Measurements from ENCODE around the gene GJC2. TPM values are rescaled to one million over a fixed set of nuclear protein-coding genes. Genes with fewer than 3 reads are reported as not detected.

The GJC2 gene
- total RNA-seq, 4 donors from 2014 or later = 0.48 to 2.7 (median 0.66) TPM

GRCh38 chr1:228154021-228154669 lies 4.4 kb downstream of the GJC2 start:
- no peak for TF ChIP-seq CTCF (IDR thresholded peaks at IDR 0.05)
- TF ChIP-seq POLR2A (IDR thresholded peaks at IDR 0.05) = no peak
- DNase-seq = no peak
- no peak overlapping the region for H3K4me3 ChIP-seq
- no peak overlapping the region for H3K27ac ChIP-seq
- H3K4me1 ChIP-seq = peaks cover 20 to 76% (median 30%) of the 10 kb centered on the region in 3 donors
- 89 to 97% methylated on average over 8 to 11 of the region's 11 CpGs for WGBS, 2 donors
- peaks cover 0 to under 1% (median 0%) of the 10 kb centered on the region in 3 donors for H3K36me3 ChIP-seq
- intact Hi-C loops (cut with DNase I) = no loop called here
- no peaks in the 10 kb centered on the region for H3K9me3 ChIP-seq
- H3K27me3 ChIP-seq = peaks cover 0 to 2% (median 0%) of the 10 kb centered on the region in 4 donors

DNA sequence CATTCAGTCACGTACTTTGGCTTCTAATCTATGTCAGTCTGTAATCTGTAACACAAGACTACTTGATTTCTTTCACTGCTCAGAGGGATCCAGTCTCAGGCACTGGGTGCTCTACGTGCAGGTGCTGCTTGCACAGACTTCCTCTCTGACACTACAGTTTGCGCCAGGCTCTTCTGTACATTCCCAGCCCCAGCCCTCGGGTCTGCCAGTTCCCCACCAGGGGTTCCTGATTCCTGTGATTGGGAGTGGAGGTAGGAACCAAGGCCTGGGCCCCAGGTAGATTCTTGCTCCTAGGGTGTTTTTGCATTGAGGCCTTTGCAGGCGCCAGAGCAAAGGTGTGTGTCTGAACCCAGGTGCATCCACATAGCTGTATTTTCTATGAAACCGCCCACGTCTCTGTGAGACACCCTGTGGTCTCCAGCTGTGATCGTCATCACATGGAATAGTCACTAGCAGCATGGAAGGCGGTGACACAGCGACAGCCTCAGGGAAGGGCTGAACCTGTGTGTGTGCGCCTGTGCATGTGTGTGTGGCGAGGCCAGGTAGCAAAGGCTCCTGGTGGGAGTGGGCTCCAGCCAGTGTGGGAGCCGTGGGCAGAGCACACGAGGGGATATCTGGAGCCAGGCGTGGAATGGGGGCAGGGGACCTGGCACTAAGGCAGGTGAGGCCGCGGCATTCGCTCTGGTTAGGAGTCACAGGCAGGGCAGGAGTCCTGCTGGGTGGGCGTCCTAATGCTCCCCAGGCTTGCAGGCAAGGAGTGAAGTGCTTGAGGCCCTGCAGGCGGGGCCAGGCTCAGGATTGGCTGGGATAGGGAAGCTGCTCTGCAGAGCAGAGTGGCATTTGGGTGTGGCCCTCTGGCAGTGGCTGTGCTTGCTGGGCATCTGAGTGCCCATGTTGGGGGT lies 5.2 kb downstream of the GJC2 start:
- Histone ChIP-seq H3K36me3 (no peaks in the 10 kb centered on the region), H3K27me3 (peaks cover 0 to 2% (median 0%) of the 10 kb centered on the region in 4 donors), H3K9me3 (no peaks in the 10 kb centered on the region), H3K4me1 (peaks cover 13 to 73% (median 25%) of the 10 kb centered on the region in 3 donors), H3K27ac (no peak overlapping the region), H3K4me3 (no peak overlapping the region)
- intact Hi-C loops (cut with DNase I) = no loop called here
- no peak for DNase-seq
- TF ChIP-seq POLR2A (IDR thresholded peaks at IDR 0.05) = no peak
- 57 to 72% methylated on average over 6 to 15 of the region's 20 CpGs for WGBS, 2 donors

DNA sequence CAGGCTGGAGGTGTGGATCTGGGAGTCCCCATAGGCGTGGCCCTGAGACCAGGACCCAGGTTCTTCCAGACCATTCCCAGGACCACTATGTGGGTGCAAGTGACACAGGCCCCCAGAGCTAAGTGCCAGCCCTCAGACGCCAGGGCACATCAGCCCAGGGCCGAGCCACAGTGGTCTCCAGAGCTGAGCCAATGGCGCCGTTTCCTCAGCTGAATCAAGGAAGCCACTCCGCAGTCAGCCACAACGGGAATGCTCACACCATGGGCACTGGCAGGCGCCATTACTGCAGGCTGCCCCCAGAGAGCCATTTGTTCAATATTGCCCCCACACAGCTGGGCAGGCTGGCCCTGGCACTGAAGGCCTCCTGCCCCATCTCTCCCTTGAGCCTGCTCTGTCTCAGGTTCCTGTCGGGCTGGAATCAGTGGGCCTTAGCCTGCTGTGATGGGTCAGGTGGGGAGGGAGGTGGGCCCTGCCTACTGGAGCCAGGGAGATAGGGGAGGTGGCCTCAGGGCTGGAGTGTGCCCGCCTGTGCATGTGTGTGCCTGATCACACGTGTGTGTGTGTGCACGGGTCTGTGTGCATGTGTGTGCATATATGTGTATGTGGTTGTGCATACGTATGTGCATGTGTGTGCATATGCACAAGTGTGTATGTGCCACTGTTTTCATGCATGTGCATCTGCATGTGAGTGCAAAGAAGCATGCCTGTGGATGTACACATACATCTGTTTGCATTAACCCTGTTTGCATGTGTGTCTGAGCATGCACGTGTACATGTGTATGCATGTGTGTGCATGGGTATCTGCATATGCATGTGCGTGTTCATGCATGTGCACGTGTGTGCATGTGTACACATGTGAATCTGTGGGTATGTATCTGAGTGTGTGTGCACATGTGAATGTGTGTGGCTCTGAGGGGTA lies 6.1 kb downstream of the GJC2 start:
- 77 to 88% methylated on average over 5 to 7 of the region's 16 CpGs for WGBS, 2 donors
- Histone ChIP-seq H3K9me3 (no peaks in the 10 kb centered on the region), H3K4me3 (no peak overlapping the region), H3K27me3 (peaks cover 0 to 2% (median 0%) of the 10 kb centered on the region in 4 donors), H3K36me3 (no peaks in the 10 kb centered on the region), H3K4me1 (peaks cover 10 to 73% (median 19%) of the 10 kb centered on the region in 3 donors), H3K27ac (no peak overlapping the region)
- DNase-seq = no peak
- no peak for TF ChIP-seq POLR2A (IDR thresholded peaks at IDR 0.05)
- TF ChIP-seq CTCF (IDR thresholded peaks at IDR 0.05) = no peak
- intact Hi-C loops (cut with DNase I) = no loop called here

GRCh38 chr1:228156515-228156881 lies 6.8 kb downstream of the GJC2 start:
- DNase-seq = no peak
- 57% methylated on average over 2 of the region's 9 CpGs; no CpG with 5 or more reads in 1 of the 2 donors for WGBS, 2 donors
- Histone ChIP-seq H3K36me3 (no peaks in the 10 kb centered on the region), H3K27ac (no peak overlapping the region), H3K27me3 (peaks cover 0 to 2% (median under 1%) of the 10 kb centered on the region in 4 donors), H3K4me3 (no peak overlapping the region), H3K4me1 (peaks cover 5 to 73% (median 14%) of the 10 kb centered on the region in 3 donors), H3K9me3 (no peaks in the 10 kb centered on the region)
- intact Hi-C loops (cut with DNase I) = no loop called here
- TF ChIP-seq POLR2A (IDR thresholded peaks at IDR 0.05) = no peak
- TF ChIP-seq CTCF (IDR thresholded peaks at IDR 0.05) = no peak
